Peyer's patch (tissue), 4 donors: ENCODE data around the gene SGSH.

Source experiments
- CTCF ChIP-seq, 6 experiments: fragments of 450-650 bp in 4 of 6; fragments of 200-600 bp in 2 of 6; sonication (generic) in 1 of 6; IDR thresholded peaks; one replicate each; pipeline ENCODE4 v1.5.1; 2017 to 2019; ENCODE audit warnings: antibody characterized with exemption in 6 of 6, mild to moderate bottlenecking in 3 of 6, moderate library complexity in 1 of 6
- POLR2A ChIP-seq, 2 donors: fragments of 450-650 bp; IDR thresholded peaks; one replicate each; pipeline ENCODE4 v1.5.1; 2017; ENCODE audit warnings: antibody characterized with exemption in 2 of 2, mild to moderate bottlenecking in 2 of 2, moderate library complexity in 2 of 2

- TF ChIP-seq CTCF (IDR thresholded peaks at IDR 0.05) (no peak), POLR2A (IDR thresholded peaks at IDR 0.05) (no peak)
These were observed 16.6 kb downstream of the SGSH start for GRCh38 chr17:80203471-80203963.
